Ovary (tissue), 3 donors: Measurements from ENCODE around the gene PADI1.

Experiments used
- POLR2A ChIP-seq: fragments of 450-650 bp; IDR thresholded peaks from one replicate; pipeline ENCODE4 v1.6.1; 2017; ENCODE audit warnings: antibody characterized with exemption, mild to moderate bottlenecking, moderate library complexity
- TF ChIP-seq, protein P1 (sequence below), 3 donors: fragments of 450-650 bp in 2 of 3; fragments of 200-600 bp in 1 of 3; IDR thresholded peaks; one replicate each; pipeline versions ENCODE4 v1.5.1 to v1.8.0; 2016 to 2022; ENCODE audit warnings: antibody characterized with exemption in 3 of 3, mild to moderate bottlenecking in 1 of 3
- donor health status: DM: no; HTN: no; CAD: no.

DNA sequence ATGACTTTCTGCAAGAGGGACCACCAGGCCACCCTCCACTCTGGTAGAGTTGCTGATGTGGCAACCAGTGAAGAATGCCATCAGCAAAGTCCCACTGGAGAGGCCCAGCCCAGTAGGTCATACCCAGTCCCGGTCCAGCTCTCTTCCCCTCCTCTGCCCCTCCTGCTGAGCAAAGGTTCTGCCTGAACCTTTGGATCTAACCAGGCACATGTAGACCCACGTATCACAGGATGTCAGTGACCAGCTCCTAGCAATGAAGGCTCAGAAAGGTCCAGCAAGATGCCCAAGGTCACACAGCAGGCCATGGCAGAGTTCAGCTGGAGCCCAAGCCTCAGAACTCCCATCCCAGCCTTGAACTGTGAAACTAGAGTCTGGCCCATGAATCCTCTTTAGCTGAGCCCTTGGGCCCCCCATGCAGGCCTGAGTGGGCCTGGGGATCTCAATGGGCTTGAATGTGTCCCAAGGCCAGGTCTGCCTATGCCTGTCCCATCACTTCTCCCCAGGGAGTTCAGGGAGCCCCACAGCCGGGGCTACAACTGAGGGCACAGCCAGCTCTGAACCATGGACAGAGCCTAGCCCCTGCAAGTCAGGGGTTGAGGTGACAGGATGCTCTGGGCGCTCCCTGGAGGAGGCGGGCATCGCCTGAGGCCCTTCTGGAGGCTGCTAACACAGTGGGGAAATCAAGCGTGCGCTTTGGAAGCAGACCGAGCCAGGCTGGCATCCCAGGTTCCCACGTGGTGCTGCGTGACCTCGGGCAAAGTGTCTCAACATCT is 21.4 kb upstream of the PADI1 start:
- TF ChIP-seq, protein P1, sequence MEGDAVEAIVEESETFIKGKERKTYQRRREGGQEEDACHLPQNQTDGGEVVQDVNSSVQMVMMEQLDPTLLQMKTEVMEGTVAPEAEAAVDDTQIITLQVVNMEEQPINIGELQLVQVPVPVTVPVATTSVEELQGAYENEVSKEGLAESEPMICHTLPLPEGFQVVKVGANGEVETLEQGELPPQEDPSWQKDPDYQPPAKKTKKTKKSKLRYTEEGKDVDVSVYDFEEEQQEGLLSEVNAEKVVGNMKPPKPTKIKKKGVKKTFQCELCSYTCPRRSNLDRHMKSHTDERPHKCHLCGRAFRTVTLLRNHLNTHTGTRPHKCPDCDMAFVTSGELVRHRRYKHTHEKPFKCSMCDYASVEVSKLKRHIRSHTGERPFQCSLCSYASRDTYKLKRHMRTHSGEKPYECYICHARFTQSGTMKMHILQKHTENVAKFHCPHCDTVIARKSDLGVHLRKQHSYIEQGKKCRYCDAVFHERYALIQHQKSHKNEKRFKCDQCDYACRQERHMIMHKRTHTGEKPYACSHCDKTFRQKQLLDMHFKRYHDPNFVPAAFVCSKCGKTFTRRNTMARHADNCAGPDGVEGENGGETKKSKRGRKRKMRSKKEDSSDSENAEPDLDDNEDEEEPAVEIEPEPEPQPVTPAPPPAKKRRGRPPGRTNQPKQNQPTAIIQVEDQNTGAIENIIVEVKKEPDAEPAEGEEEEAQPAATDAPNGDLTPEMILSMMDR (IDR thresholded peaks at IDR 0.05): no peak
- no peak for TF ChIP-seq POLR2A
